ENCODE measurements around the gene EEF1B2.
"Not testable (repeated sequence)": the region's sequence is repeated elsewhere in the genome, so short reads cannot be mapped to it uniquely, and the experiment has no call there.

EEF1B2 gene

DNA sequence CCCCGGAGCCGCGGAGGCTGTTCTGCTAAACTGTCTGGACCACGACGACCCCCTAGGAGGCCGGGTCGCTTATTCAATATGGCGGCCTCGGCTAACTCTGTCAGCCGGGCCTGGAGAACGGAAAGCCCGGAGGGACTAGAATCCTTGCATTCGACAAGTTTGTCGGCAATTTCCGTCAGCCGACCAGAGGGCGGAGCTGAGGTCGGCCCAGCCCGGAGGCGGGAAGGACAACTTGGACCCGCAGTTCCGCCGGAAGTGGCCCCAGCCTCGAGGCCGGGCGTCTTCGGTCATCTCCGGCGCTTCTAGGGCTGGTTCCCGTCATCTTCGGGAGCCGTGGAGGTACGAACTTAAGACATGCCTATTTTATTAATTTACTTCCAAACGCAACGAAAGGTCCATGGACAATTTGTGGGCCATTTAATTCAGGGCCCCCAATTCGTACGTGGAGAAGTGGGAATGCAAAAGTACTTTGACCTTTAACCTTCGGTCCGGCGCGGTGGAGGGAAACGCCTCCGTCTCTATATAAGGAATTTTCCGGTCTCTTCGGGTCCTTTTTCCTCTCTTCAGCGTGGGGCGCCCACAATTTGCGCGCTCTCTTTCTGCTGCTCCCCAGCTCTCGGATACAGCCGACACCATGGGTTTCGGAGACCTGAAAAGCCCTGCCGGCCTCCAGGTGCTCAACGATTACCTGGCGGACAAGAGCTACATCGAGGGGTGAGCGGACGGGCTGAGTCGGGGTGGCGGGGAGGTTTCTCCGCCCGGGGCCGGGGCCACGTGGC, at the start of gene EEF1B2, which contains the start of gene NDUFS1:
TSS of gene EEF1B2 (plus strand) at position 550 of the 779 bp plus-strand sequence. CDS start at position 635, 85 bp downstream.
TSS of gene NDUFS1 (minus strand) at position 99 of the 779 bp plus-strand sequence. CDS start 5,766 bp downstream, outside the sequence.
- peak; percentile 96 for DNase-seq

DNA sequence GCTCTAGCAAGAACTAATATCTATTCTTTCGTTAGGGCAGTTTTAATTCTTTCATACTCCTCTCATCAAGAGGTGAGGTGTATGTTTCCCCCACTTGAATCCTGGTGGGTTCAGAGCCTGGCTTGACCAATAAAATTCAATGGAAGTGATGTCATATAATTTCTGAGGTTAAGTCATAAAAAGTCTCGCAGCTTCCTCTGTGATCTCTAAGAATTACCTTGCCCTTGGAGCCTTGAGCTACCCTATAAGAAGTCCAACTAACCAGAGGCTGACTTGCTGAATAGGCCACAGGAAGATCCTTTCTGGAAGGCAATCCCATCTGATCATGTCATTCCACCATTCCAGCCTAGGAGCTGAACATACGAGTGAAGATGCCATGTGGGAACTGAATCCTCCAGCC, 47.6 kb upstream of the EEF1B2 start:
- no peak for DNase-seq

DNA sequence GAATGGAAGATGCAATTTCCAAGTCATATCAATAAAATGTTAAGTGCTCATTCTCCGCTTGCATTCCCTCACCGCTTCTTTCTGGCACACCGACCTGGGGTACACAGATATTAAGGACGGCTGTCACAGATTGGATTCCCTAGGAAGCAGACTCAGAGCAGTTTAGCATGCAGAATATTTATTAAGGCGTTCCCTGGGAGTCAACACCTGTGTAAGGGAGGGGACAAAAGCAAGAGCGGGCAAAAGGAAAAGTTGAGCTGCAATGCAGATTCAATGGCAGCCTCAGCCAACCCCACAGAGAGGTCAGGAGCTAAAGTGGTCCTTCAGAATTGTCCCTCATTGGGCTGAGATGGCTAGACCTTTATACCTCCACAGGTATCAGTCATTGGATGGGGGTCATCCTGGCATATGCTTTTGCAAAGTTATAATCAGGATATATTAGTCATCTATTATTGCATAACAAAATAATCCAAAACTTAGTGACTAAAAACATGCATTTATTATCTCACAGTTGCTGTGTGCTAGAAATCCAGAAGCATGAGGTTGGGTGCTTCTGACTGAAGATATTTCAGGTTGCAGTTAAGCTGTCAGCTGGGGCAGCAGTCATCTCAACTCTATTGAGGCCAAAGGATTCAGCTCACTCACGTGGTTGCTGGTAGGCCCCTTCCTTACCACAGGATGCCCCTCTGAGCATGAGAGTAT, 46.7 kb upstream of the EEF1B2 start:
- no peak for DNase-seq

DNA sequence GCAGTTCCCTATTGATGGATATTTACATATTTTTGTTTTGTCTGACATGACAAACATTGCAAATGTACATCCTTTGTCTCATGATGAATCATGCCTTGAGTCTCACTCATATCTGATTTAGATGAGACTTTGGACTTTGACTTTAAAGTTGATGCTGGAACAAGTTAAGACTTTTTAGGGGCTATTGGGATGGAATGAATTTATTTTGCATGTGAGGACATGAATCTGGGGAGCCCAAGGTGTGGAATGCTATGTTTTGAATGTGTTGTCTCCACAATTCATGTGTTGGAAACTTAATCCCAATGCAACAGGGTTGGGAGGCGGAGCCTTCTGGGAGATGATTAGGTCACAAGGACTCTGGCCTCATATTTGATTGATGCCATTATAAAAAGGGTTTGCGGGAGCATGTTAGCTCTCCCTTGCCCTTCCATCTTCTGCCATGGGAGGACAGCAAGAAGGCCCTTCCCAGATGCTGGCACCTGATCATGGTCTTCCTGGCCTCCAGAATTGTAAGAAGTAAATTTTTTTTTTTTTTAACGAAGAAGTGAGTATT, 44.6 kb upstream of the EEF1B2 start:
- no peak for DNase-seq

DNA sequence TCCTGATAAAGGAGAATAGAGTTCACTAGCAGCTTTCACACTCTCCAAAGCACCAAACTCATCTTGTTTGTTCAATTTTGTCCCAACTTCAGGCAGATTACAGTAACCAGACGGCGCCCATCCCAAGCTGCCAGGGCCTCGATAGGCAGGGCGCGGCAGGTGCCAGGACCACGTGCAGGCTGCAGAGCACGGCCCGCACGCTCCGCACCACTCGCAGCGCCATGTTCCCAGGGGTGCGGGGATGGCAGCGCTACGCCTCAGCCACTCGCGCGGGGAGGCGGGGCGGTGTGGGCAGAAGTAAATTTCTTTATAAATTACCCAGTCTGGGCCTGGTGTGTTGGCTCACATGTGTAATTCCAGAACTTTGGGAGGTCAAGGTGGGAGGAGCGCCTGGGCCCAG, 43.4 kb upstream of the EEF1B2 start:
- no peak for DNase-seq

DNA sequence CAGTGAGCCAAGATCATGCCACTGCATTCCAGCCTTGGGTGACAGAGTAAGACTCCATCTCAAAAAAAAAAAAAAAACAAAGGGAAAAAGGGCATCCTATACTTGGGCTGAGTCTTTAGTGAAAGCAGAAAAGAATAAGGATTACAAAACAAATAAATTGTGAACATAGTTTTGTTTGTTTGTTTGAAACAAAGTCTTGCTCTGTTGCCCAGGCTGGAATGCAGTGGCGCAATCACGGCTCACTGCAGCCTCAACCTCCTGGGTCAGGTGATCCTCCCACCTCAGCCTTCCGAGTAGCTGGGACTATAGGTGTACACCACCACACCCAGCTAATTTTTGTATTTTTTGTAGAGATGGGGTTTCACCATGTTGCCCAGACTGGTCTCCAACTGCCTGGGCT, 37.1 kb upstream of the EEF1B2 start:
- DNase-seq, result not testable (repeated sequence)

DNA sequence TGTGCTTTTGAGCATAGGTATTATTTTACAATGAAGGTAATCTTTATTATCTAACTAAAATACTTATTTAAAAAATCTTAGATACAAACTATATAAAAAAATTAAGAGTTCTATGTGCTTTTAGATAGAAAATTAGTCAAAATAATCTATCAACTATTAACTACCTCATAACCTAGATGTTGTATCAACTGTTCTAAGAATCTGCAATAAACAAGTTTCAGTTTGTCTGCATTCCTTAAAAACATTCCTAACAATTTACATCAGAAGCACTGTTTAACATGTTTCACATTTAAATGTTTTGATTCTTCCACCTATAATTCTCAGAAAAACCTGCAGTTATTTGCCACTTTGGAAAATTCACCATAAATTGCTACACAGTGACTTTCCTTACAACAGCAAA, 33.8 kb upstream of the EEF1B2 start:
- DNase-seq, result no peak

DNA sequence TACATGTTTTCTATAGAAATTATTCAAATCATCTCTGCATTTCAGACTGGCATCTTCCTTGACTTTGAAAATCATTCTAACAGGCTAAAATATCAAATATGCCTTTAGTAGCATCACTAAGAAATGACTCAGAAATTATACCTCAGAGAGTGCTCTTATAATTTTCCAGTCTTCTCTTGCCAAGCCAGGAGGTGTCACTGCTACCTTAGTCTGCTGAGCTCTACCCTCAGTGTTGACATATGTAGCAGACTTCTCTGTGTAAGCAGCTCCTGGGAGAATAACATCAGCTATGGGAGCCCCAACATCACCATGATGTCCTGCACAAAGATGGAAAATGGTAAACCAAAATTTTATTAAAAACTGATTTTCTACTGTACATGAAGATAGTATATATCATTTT, 32.0 kb upstream of the EEF1B2 start:
- no peak for DNase-seq

DNA sequence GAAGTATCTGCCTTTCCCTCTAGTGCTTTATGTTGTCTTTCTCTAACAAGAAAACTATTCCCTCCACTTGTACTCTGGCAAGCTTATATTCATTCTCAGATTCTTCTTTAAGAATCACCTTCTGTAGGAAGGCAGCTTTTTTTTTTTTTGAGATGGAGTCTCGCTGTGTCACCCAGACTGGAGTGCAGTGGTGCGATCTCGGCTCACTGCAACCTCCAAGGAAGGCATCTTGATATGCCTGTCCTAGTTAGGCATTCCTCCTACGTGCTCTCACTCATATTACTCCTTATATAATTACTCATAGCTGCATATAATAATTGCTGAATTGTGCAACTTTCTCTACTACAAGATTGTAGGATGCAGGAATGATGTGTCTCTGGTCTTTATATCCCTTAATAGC, 16.2 kb upstream of the EEF1B2 start:
- no peak for DNase-seq

DNA sequence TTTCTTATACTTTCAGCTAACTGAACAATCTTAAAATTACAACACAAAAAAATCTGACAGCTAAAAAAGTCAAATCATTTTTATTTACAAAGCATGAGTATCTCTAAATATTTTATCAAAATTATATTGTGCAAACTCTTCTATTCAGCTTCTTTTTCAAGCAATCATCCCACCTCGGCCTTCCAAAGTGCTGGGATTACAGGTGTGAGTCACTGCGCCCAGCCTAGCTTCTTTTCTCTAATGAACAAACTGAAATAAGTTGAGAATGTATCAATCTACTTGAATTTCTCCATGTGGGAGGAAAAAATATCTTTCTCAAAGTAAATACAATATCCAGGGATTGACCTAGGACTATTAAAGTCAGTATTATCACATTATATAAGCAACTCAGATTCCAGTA, 15.3 kb upstream of the EEF1B2 start:
- no peak for DNase-seq

DNA sequence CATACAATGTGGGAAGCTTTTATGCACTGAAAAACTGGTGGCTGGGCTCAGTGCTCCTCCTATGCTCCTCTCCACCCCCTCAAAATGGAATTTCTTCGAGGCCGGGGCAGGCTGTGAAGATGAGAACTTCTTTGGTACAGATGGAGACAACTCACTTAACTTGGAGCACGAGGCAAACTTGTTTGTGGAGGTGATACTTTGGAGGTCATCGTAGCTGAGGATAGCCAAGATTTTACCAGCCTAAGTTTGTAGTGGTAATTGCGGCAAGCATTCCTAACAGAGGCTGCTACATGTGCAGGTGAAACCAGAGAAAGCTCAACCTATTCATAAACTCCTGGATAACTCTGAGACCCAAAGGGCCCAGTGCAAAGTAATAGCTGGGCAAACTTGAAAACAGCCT, 14.0 kb upstream of the EEF1B2 start:
- no peak for DNase-seq

DNA sequence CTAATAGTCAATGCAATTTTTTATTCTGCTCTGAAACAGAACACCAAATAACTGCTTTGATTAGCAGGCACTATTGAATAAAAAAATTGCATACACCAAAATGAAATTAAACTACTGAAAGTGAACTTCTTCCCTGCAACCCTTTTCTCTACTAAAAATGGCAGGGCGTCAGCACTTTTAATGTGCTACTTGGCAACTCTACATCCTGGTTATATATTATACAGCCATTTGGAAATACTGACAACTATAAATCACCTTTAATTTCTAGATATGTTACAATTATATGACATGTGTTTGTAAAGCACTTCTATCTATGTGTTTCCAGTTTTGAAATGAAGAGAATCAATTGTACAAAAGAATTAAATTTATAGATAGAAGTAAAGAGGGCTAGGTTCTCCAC, 10.4 kb upstream of the EEF1B2 start:
- no peak for DNase-seq

DNA sequence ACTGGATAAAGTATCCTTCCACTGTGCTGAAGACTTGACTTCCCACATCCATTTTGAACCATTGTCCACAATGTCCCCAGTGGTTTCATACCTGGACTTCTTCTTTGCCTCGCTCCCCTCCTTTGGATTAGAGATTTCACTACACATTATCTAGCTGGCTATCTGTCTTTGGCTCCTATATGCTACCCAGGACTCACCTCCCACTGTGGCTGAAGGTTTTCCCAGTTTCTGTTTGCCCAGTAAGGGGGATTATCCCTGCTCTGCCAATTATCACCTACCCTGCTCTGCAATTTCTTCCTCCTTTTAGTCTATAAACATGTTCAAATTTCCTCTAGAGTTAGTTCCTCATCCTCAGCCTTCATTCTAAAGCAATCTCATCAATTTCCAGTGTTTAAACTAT, 9.5 kb upstream of the EEF1B2 start:
- no peak for DNase-seq

DNA sequence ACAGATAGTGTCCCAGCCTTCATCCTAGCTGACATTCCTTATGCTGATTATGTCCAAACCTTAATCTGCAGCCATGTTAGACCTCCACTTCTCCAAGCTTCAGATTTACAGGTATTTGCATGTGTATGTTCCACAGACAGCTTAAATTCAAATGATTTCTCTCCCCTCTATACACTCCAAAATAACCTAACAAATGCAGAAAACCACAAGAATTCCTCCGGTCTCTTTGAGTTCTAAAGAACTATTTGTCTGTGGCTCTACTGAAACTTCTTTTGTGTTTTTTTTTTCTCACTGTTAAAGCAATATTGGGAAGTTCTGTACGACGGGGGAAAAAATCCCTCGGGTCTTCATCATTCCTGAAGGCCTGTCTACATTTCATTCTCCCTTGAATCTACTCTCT, 9.1 kb upstream of the EEF1B2 start:
- DNase-seq, result no peak

DNA sequence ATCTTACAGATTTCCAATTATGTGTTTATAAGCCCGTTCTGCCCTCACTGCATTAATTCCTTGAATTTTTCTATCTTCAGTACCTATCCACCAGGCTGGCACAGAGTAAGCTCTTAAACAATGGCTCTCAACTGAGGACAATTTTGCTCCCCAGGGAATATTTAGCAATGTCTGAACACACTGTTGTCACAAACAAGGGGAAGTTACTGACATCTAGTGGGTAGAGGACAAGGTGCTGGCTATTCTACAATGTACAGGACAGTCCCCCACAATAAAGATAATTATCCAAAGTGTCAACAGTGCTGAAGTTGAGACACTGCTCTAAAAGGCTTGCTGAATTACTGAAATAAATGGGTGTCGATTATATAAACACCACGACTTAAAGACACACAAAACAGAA, 5.5 kb upstream of the EEF1B2 start:
- DNase-seq, result no peak

DNA sequence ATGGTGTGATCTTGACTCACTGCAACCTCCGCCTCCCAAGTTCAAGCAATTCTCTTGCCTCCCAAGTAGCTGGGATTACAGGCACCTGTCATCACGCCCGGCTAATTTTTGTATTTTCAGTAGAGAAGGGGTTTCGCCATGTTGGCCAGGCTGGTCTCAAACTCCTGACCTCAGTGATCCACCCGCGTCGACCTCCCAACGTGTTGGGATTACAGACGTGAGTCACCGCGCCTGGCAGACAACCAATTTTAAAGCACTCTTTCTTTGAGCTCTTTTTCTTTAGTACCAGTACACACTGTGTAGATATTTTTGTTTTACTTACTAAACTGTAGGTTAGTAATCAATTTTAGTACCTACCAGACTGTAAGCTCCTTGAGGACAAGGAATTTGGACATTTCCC, 2.7 kb upstream of the EEF1B2 start:
- DNase-seq, result not testable (repeated sequence)

DNA sequence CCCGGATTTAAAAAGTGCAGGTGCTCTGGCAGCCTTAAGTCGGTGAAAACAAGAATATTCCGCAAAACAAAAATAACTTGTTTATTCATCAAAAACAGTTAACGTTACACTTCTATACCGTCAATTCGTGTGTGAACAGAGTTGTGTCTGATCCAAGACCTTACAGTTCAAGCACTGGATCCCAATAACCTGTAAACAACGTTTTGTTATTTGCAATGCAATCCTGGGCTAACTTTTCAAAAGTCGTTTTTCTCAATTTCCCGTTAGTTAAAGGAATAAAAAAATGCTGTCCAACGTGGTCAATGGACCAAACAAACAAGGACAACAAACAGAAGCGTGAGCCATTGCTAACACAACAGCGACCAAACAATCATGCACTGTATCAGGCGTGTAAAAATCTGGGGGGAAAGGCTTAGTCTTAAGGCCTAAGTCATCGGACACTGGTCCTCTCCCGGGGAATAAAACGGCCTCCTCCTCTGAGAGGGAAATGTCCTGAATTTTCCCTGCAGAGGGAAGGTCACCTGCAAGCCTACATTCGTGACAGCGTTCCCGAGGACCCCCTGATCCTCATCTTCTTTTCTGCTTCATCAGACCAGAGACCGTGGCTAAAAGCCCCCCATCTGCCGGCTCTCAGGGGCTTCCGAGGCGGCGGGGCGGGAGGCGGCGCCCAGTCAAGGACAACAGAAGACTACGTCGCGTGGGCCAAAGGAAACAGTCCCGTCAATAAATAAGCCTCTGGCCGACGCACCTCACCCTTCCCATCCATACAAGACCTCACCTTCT, 941 bp upstream of the EEF1B2 start:
- DNase-seq, result no peak

DNA sequence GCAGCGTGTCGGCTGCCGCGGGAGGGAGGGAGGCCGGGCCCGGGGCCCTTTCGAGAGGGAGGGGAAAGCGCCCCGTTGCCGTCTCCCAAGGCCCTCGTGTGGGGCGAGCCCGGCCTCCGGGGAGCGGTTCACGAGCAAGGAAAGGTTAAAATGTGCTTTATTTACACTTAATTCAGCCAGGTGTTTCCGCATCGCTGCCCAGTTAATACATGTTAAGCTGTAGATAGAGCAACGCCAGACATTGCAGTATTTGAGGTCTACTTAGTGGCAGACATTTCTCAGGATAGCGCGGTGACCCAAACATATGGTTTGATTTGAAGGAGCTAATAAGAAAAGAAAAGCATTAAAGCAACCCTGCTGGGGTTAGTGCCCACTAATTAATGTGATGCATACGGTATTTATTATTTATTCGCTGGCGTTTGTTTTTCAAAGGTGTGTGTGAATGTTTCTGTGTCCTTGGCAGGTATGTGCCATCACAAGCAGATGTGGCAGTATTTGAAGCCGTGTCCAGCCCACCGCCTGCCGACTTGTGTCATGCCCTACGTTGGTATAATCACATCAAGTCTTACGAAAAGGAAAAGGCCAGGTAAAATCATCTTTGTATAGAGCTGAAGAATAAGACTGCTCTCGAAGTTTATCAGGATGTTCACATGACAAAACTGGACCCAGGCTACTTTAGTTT, 571 bp downstream of the EEF1B2 start:
- no peak for DNase-seq

DNA sequence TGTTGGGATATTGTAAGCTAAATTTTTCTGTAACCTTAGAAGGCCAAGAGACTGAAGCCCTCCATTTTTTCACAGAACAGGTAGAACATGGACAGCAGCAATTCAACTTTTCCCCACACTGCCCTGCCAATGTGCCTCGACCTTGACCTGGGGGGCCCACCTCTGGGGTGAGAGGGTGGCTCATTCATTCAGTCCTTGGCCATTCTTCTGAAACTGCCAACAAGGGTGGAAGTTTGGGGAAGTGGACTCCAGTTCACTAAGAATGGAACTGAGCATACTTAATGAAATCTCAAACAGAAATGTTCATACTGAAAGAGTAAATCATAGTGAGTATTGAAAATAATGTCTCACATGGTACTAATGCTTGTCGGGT, 1.1 kb downstream of the EEF1B2 start:
- no peak for DNase-seq

DNA sequence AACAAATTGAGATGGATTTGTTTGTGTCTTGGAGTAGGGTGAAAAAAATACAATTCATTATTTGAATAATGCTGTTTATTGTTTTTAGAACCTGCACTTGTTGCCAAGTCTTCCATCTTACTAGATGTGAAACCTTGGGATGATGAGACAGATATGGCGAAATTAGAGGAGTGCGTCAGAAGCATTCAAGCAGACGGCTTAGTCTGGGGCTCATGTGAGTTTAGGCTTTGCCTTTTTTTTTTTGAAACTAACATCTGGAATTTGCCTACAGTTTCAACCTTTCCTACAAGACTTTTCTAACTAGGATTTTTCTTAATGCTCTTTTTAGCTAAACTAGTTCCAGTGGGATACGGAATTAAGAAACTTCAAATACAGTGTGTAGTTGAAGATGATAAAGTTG, 2.7 kb downstream of the EEF1B2 start:
- DNase-seq, result not testable (repeated sequence)

DNA sequence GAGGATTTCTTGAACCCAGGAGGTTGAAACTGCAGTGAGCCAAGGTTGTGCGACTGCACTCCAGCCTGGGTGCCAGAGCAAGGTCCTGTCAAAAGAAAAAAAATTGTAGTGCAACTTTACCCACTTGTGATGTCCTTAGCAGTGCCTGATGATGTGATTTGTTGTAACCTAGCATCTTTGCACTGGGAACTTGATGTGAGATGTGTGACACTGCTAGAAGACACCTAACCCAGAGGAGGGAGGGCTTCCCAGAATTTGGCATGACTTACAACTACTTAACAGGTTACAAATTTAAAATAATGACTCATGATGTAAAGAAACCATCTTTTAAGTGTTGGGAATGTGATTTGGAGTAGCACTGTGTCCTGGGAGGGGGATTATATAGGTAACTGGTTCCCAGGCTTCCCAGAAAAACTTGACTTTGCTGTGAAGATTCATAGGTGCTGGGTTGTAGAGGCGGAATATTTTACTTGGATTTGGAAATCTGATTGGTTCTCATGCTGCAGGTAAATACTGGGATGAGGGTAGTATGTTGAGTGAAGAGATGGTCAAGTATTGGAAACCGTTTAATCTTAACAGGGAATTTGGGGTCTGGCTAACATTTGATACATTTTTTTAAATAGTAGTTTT, 3.7 kb downstream of the EEF1B2 start:
- DNase-seq, result no peak

DNA sequence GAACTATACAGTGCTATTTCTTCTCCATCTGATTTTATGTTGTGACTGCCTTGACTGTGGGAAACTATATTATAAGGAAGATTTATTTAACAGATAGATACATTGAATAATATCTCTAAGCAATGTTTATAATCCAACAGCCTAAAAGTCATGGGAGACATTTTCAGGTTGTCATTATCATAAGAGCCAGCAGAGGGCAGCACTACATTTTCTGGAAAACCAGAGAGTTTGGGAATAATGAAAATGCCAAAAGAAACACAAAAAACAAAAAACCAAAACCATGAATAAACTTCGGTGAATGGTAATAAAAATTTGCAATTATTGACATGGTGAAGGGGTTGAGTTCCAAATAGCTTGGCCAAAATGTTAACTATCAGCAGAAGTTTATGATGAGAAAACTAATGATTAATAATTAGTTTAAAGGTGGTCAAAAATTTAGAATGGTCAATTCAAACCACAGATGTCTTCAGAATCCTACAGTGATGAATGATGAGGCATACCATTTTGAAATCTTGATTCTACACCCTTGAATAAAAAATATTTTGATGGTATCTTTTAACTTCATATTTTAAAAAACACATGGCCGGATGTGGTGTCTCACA, 4.7 kb downstream of the EEF1B2 start:
- no peak for DNase-seq
